Measurements from ENCODE around the gene HUWE1.

HUWE1 gene

GRCh38 chrX:53718073-53718472 lies 31.6 kb upstream of the HUWE1 start:
- TF ChIP-seq CTCF (IDR thresholded peaks at IDR 0.05; ENCODE audit: low read depth, low read length), result no peak
- H3K4me3 ChIP-seq (replicated peaks in 1 of 2; ENCODE audit: low read depth in 2 of 2, low read length in 2 of 2), result no peak overlapping the region
- DNase-seq (ENCODE audit: low read depth in 2 of 2), result no peak

GRCh38 chrX:53717205-53717604 lies 30.7 kb upstream of the HUWE1 start:
- DNase-seq (ENCODE audit: low read depth in 2 of 2), result no peak
- no peak overlapping the region for H3K4me3 ChIP-seq (replicated peaks in 1 of 2; ENCODE audit: low read depth in 2 of 2, low read length in 2 of 2)
- TF ChIP-seq CTCF (IDR thresholded peaks at IDR 0.05; ENCODE audit: low read depth, low read length), result no peak

GRCh38 chrX:53716328-53717088 lies 30.0 kb upstream of the HUWE1 start:
- H3K4me3 ChIP-seq (replicated peaks in 1 of 2; ENCODE audit: low read depth in 2 of 2, low read length in 2 of 2), result no peak overlapping the region
- TF ChIP-seq CTCF (IDR thresholded peaks at IDR 0.05; ENCODE audit: low read depth, low read length), result no peak
- peak in 1 of 2 donors; percentile 48 for DNase-seq (ENCODE audit: low read depth in 2 of 2)

GRCh38 chrX:53715346-53715924 lies 28.9 kb upstream of the HUWE1 start:
- H3K4me3 ChIP-seq (replicated peaks in 1 of 2; ENCODE audit: low read depth in 2 of 2, low read length in 2 of 2), result no peak overlapping the region
- no peak for TF ChIP-seq CTCF (IDR thresholded peaks at IDR 0.05; ENCODE audit: low read depth, low read length)
- peak in 1 of 2 donors; percentile 3 for DNase-seq (ENCODE audit: low read depth in 2 of 2)

GRCh38 chrX:53714580-53715345 lies 28.2 kb upstream of the HUWE1 start:
- TF ChIP-seq CTCF (IDR thresholded peaks at IDR 0.05; ENCODE audit: low read depth, low read length), result no peak
- peak; percentile 20 to 38 for DNase-seq (ENCODE audit: low read depth in 2 of 2)
- no peak overlapping the region for H3K4me3 ChIP-seq (replicated peaks in 1 of 2; ENCODE audit: low read depth in 2 of 2, low read length in 2 of 2)

GRCh38 chrX:53713987-53714579 lies 27.6 kb upstream of the HUWE1 start:
- no peak for TF ChIP-seq CTCF (IDR thresholded peaks at IDR 0.05; ENCODE audit: low read depth, low read length)
- DNase-seq (ENCODE audit: low read depth in 2 of 2), result peak in 1 of 2 donors; percentile 11
- no peak overlapping the region for H3K4me3 ChIP-seq (replicated peaks in 1 of 2; ENCODE audit: low read depth in 2 of 2, low read length in 2 of 2)
